ENCODE measurements around the gene TLL1.

DNA sequence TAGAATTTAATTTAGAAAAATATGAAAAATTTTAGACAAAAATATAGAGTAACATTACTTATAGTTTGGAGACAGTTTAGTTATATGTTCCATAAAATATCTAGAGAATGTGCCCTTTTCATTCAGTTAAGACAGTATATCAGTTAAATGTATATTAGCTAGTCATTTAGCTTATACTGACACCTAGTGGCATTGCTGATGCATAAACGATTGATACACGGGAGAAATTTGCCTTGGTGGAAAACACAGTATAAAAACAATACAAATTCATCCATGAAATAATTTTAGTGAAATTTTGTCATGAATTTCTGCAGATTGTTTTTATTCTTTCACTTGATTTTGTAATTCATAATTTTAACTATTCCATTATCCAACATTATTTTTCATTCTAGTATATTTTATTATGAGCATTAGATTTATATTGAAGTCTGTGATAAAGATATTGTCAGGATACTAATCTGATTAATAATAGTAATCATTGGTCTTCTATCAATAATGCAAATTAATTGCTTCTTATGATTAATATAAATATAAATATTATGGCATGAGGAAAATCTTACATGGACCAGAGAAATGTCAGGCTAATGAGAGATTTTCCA, 219.0 kb downstream of the TLL1 start:
- TF ChIP-seq, protein P1, sequence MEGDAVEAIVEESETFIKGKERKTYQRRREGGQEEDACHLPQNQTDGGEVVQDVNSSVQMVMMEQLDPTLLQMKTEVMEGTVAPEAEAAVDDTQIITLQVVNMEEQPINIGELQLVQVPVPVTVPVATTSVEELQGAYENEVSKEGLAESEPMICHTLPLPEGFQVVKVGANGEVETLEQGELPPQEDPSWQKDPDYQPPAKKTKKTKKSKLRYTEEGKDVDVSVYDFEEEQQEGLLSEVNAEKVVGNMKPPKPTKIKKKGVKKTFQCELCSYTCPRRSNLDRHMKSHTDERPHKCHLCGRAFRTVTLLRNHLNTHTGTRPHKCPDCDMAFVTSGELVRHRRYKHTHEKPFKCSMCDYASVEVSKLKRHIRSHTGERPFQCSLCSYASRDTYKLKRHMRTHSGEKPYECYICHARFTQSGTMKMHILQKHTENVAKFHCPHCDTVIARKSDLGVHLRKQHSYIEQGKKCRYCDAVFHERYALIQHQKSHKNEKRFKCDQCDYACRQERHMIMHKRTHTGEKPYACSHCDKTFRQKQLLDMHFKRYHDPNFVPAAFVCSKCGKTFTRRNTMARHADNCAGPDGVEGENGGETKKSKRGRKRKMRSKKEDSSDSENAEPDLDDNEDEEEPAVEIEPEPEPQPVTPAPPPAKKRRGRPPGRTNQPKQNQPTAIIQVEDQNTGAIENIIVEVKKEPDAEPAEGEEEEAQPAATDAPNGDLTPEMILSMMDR (conservative IDR thresholded peaks at IDR 0.05; ENCODE audit: low read depth, low read length), result peak; percentile 71
- no peak for TF ChIP-seq EZH2 (IDR thresholded peaks at IDR 0.05; ENCODE audit: low read length, unreplicated experiment)
